Tibial artery (tissue), 4 donors: Measurements from ENCODE around the gene PRKCD.

Source experiments
- DNase-seq, 2 donors: peaks; one replicate each; pipeline ENCODE4 v3.0.0-alpha.2; 2019
- H3K27ac ChIP-seq, 2 donors: fragments of 200-600 bp; sonication (generic) in 1 of 2; 1 replicate in 1 of 2; 2 replicates in 1 of 2; pipeline ENCODE4 v1.5.1; 2018 to 2019; ENCODE audit warnings: mild to moderate bottlenecking in 1 of 2
- H3K27me3 ChIP-seq, 2 donors: fragments of 200-600 bp; sonication (generic) in 1 of 2; one replicate each; pipeline versions ENCODE4 v1.5.1 to v1.6.0; 2016 to 2019
- H3K36me3 ChIP-seq, 3 donors: fragments of 200-600 bp; sonication (generic) in 2 of 3; one replicate each; pipeline ENCODE4 v1.5.1; 2016 to 2019; ENCODE audit warnings: mild to moderate bottlenecking in 2 of 3
- H3K4me1 ChIP-seq, 4 donors: fragments of 200-600 bp; sonication (generic) in 2 of 4; 1 replicate in 3 of 4; 2 replicates in 1 of 4; pipeline ENCODE4 v1.5.1; 2016 to 2019
- H3K4me3 ChIP-seq, 2 donors: fragments of 200-600 bp; sonication (generic) in 1 of 2; 1 replicate in 1 of 2; 2 replicates in 1 of 2; pipeline ENCODE4 v1.5.1; 2018 to 2019; ENCODE audit warnings: mild to moderate bottlenecking in 2 of 2
- H3K9me3 ChIP-seq, 3 donors: fragments of 200-600 bp; sonication (generic) in 1 of 3; one replicate each; pipeline ENCODE4 v1.5.1; 2016 to 2019
- CTCF ChIP-seq, 2 experiments: fragments of 200-600 bp in 1 of 2; fragments of 450-650 bp in 1 of 2; IDR thresholded peaks; one replicate each; pipeline ENCODE4 v1.5.1; 2017 to 2019; ENCODE audit warnings: antibody characterized with exemption in 2 of 2, mild to moderate bottlenecking in 1 of 2, moderate library complexity in 1 of 2
- intact Hi-C: fragments of 100-400 bp; cut with DNase I; formaldehyde crosslinking; loops from one replicate; pipeline ENCODE4 v1.15.0; 2023; ENCODE audit warnings: low total_unique reads

Gene PRKCD

DNA sequence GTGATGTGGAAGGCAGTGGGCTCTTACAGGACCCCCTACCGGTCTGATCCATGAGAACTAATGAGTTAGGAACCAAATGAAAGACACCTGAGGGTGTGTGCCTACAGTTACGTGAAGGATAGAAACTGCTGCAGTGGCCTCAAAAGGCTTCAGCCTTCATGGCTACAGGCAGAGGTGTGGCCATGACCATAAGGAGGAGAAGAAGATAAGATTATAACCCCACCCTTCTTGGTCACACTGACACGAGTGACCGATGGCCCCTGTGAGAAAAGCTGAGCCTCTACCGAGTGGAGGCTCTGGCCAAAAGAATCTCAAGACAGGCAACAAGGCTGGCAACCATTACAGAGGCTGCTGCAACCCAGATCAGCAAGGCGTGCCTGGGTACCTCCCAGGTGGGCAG, 37.1 kb upstream of the PRKCD start:
- no peak for TF ChIP-seq CTCF (IDR thresholded peaks at IDR 0.05)
- H3K4me3 ChIP-seq, result no peak overlapping the region
- intact Hi-C loops, result no loop called here
- DNase-seq, result no peak
- no peaks in the 10 kb centered on the region for H3K9me3 ChIP-seq
- H3K27ac ChIP-seq, result no peak overlapping the region
- H3K36me3 ChIP-seq, result peaks cover 67 to 73% (median 67%) of the 10 kb centered on the region in 3 donors
- no peaks in the 10 kb centered on the region for H3K27me3 ChIP-seq
- peaks cover 0 to under 1% (median 0%) of the 10 kb centered on the region in 4 donors for H3K4me1 ChIP-seq

GRCh38 chr3:53126601-53127000, 34.4 kb upstream of the PRKCD start:
- no peak for DNase-seq
- Histone ChIP-seq H3K9me3 (no peaks in the 10 kb centered on the region), H3K36me3 (peaks cover 41 to 47% (median 42%) of the 10 kb centered on the region in 3 donors), H3K27ac (no peak overlapping the region), H3K4me3 (no peak overlapping the region), H3K4me1 (peaks cover 0 to 16% (median 11%) of the 10 kb centered on the region in 4 donors), H3K27me3 (no peaks in the 10 kb centered on the region)
- intact Hi-C loops, result no loop called here
- no peak for TF ChIP-seq CTCF (IDR thresholded peaks at IDR 0.05)

- DNase-seq, result no peak
- Histone ChIP-seq H3K4me3 (peak overlapping the region; percentile 89 to 93), H3K9me3 (no peaks in the 10 kb centered on the region), H3K27ac (peak overlapping the region in 1 of 2 donors; percentile 92), H3K27me3 (no peaks in the 10 kb centered on the region), H3K36me3 (peaks cover 13 to 19% (median 14%) of the 10 kb centered on the region in 3 donors), H3K4me1 (peaks cover 0 to 16% (median 11%) of the 10 kb centered on the region in 4 donors)
- intact Hi-C loops, result no loop called here
- no peak for TF ChIP-seq CTCF (IDR thresholded peaks at IDR 0.05)
Measured at GRCh38 chr3:53129344-53129743, 31.7 kb upstream of the PRKCD start.

GRCh38 chr3:53130179-53131061, 30.6 kb upstream of the PRKCD start, which contains the start of gene RFT1:
Gene RFT1, minus strand, starts transcription at chr3:53130435. Its CDS starts 35 bp downstream, at chr3:53130400.
- H3K36me3 ChIP-seq, result peaks cover 2 to 8% (median 4%) of the 10 kb centered on the region in 3 donors
- no peak for TF ChIP-seq CTCF (IDR thresholded peaks at IDR 0.05)
- H3K27ac ChIP-seq, result peak within 1 kb of the TSS; percentile 83 to 92
- intact Hi-C loops, result no loop called here
- DNase-seq, result peak; percentile 99 to 100
- H3K9me3 ChIP-seq, result no peaks in the 10 kb centered on the region
- H3K4me3 ChIP-seq, result peak within 1 kb of the TSS; percentile 89 to 93
- no peaks in the 10 kb centered on the region for H3K27me3 ChIP-seq
- peaks cover 0 to 16% (median 11%) of the 10 kb centered on the region in 4 donors for H3K4me1 ChIP-seq

- TF ChIP-seq CTCF (IDR thresholded peaks at IDR 0.05), result no peak
- Histone ChIP-seq H3K9me3 (no peaks in the 10 kb centered on the region), H3K4me3 (peak overlapping the region in 1 of 2 donors; percentile 89), H3K27ac (peak overlapping the region; percentile 83 to 92), H3K27me3 (no peaks in the 10 kb centered on the region), H3K36me3 (peaks cover 0 to 2% (median 0%) of the 10 kb centered on the region in 3 donors), H3K4me1 (peaks cover 0 to 21% (median 11%) of the 10 kb centered on the region in 4 donors)
- DNase-seq, result peak in 1 of 2 donors; percentile 25
- intact Hi-C loops, result no loop called here
Measured at GRCh38 chr3:53131096-53131495, 29.9 kb upstream of the PRKCD start.
